Pancreas (tissue), 10 donors: ENCODE results near the gene CCDC88B. TPM values are rescaled to one million over a fixed set of nuclear protein-coding genes. Genes with fewer than 3 reads are reported as not detected.

Experiments used
- ATAC-seq, 4 donors: fragments of 200-7000 bp; cut with Tn5 transposase; one replicate each; pipeline versions ENCODE4 v1.8.0 to v1.9.1; 2020; ENCODE audit warnings: mild to moderate bottlenecking in 4 of 4, moderate library complexity in 4 of 4
- DNase-seq, 6 donors: peaks; one replicate each; pipeline ENCODE4 v3.0.0-alpha.2; 2020
- FAIRE-seq: peaks from 2 replicates; lab custom pipeline; 2012; peaks lifted over from hg19 to GRCh38; lab: Jason Lieb, UNC
- H3K27ac ChIP-seq, 4 donors: fragments of 200-600 bp; sonication (generic); 1 replicate in 3 of 4; 2 replicates in 1 of 4; pipeline versions ENCODE4 v1.5.0 to v1.8.0; 2020
- H3K27me3 ChIP-seq, 4 donors: fragments of 200-600 bp; one replicate each; pipeline ENCODE4 v1.8.0; 2021
- H3K36me3 ChIP-seq, 3 donors: fragments of 200-600 bp; sonication (generic) in 1 of 3; one replicate each; pipeline versions ENCODE4 v1.5.0 to v1.8.0; 2020 to 2021
- H3K4me1 ChIP-seq, 3 donors: fragments of 200-600 bp; one replicate each; pipeline ENCODE4 v1.8.0; 2021
- H3K4me3 ChIP-seq, 4 donors: fragments of 200-600 bp; sonication (generic) in 2 of 4; one replicate each; pipeline versions ENCODE4 v1.5.0 to v1.8.0; 2020 to 2021
- H3K9me3 ChIP-seq, 4 donors: fragments of 200-600 bp; one replicate each; pipeline ENCODE4 v1.8.0; 2021
- CTCF ChIP-seq, 4 donors: fragments of 200-600 bp; sonication (generic) in 3 of 4; IDR thresholded peaks; one replicate each; pipeline versions ENCODE4 v1.5.0 to v1.8.0; 2021; ENCODE audit warnings: antibody characterized with exemption in 4 of 4
- WGBS, 2 donors: extraction: QIAGEN DNeasy Blood & Tissue Kit; methylation state at CpG; one replicate each; pipeline ENCODE4 v1.1.7; 2013; 5-methylcytosine and 5-hydroxymethylcytosine counted together
- intact Hi-C, 3 donors: fragments of 100-400 bp; cut with DNase I; formaldehyde crosslinking; loops; one replicate each; pipeline versions ENCODE4 v1.11.1 to v1.14.2; 2022
- polyA plus RNA-seq, 2 donors: library from polyadenylated mRNA; stranded (reverse); fragments of 200-250 nt; gene quantifications; one replicate each; pipeline ENCODE4 v1.2.3, GENCODE V29; 2013
- total RNA-seq, 6 donors: library from RNA; stranded (reverse); fragmentation: NEBNext Ultra II Directional in 4 of 6; extraction: Animal tissue kit (Norgen Biotek cat#: 25700) in 4 of 6; gene quantifications; one replicate each; pipeline versions ENCODE4 v1.2.1 to v1.2.4, GENCODE V29; 2021 to 2023
- donor health status: healthy with polysubstance abuse.
- donor health status: DM: no; HTN: no; CAD: no; lungs with moderate emphysema.
- donor health status: DM: no; HTN: no; CAD: no.
- donor health status: control.
- donor health status: control.
- donor health status: Bipolar disorder and iron deficiency.
- donor health status: DM: yes; HTN: yes; CAD: no.
- donor health status: DM: no; HTN: no; CAD: no.
- donor health status: DM: no; HTN: no; CAD: no.
- donor health status: DM: yes; HTN: yes; CAD: no.

Gene CCDC88B
- total and polyA plus RNA-seq, 8 donors: 3.0 to 50.0 (median 6.4) TPM

DNA sequence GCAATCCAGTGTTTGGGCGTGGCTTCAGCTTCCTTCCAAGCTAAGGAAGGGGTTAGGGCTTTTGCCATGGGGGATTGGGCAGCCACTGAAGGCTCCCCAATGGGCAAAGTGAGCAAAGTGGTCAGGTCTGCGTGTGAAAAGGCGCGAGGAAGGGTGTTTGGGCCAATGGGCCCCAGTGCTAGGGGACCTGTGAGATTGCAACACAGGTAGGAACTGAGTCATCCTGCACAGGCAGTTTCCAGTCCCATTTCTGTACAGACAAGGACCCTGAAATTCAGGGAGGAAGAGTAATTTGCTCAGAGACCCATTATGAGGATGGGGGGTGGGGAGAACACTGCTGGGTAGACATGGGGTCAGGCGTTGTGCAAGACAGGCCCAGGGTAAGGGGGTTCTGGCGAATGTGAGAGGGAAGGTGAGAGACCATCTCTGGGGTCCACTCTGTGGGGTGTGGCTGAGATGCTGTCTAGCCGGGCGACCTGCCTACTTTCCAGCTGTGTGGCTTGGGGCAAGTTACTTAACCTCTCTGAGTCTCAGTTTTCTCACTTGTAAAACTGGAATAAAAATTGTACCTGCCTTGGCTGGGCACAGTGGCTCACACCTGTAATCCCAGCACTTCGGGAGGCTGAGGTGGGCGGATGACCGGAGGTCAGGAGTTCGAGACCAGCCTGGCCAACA is 7.3 kb downstream of the CCDC88B start:
- DNase-seq (no peak), FAIRE-seq (no peak), ATAC-seq (no peak)
- no peak for TF ChIP-seq CTCF (IDR thresholded peaks at IDR 0.05)
- intact Hi-C loops: no loop called here
- Histone ChIP-seq H3K27ac (no peak overlapping the region), H3K4me1 (no peaks in the 10 kb centered on the region), H3K36me3 (no peaks in the 10 kb centered on the region), H3K9me3 (no peaks in the 10 kb centered on the region), H3K4me3 (no peak overlapping the region), H3K27me3 (no peaks in the 10 kb centered on the region)
- 83 to 91% methylated on average over 12 of the region's 12 CpGs for WGBS, 2 donors

DNA sequence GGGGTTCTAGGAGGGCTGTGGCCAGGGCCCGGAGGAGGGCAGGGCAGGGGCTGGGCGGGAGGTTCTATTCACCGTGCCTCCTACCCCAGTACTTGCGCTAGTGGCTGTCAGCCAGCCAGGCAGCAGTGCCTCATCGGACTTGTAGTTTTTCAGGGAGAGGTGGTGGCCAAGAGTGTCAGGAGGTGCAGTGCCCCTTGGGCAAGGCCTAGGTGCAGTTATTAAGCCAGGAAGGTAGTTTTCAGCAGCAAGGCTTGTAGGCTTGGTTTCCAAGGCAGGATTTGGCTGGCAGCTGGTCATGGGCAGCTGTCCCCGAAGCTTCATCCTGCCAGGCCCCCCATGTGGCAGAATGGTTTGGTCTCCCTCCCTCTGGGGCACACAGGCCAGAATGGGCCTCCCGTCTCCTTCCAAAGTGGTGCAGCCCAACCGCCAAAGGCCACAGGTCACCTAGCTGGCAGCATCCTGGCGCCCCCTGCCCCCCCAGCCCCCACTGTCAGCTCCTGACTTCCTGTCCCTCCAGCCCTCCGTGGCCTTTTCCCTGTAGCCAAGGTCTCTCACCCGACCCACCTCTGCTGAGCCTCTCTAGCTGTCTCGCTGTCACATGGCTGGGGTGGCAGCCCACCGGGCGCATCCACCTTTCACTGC is 8.5 kb downstream of the CCDC88B start:
- no peak for TF ChIP-seq CTCF (IDR thresholded peaks at IDR 0.05)
- Histone ChIP-seq H3K4me3 (no peak overlapping the region), H3K9me3 (no peaks in the 10 kb centered on the region), H3K27me3 (no peaks in the 10 kb centered on the region), H3K4me1 (no peaks in the 10 kb centered on the region), H3K36me3 (no peaks in the 10 kb centered on the region), H3K27ac (no peak overlapping the region)
- DNase-seq (no peak), ATAC-seq (no peak), FAIRE-seq (no peak)
- WGBS, 2 donors: 76 to 84% methylated on average over 14 of the region's 14 CpGs
- intact Hi-C loops: no loop called here

DNA sequence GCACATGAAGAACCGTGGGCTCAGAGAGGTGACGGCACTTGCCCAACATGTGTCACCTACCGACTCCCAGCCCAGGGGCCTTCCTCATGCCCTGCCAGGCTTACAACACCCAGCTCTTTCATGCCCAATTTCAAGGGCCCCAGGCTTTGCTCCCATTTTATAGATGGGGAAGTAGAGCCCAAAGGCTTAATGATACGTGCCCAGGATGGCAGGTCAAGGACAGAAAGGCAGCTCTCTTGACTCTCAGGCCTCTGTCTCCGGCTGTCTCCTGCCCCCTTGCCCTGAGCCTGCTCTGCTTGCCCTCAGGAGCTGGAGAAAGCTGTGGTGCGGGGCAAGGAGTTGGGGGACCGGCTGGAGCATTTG is 9.0 kb downstream of the CCDC88B start:
- intact Hi-C loops: no loop called here
- H3K4me3 ChIP-seq: no peak overlapping the region
- H3K27ac ChIP-seq: no peak overlapping the region
- no peak for TF ChIP-seq CTCF (IDR thresholded peaks at IDR 0.05)
- no peak for ATAC-seq
- no peaks in the 10 kb centered on the region for H3K9me3 ChIP-seq
- H3K27me3 ChIP-seq: no peaks in the 10 kb centered on the region
- no peak for DNase-seq
- H3K36me3 ChIP-seq: no peaks in the 10 kb centered on the region
- no peak for FAIRE-seq
- WGBS, 2 donors: 85 to 88% methylated on average over 7 of the region's 7 CpGs
- no peaks in the 10 kb centered on the region for H3K4me1 ChIP-seq

- H3K9me3 ChIP-seq: no peaks in the 10 kb centered on the region
- no peak for TF ChIP-seq CTCF (IDR thresholded peaks at IDR 0.05)
Measured at GRCh38 chr11:64349404-64349803, 9.4 kb downstream of the CCDC88B start.

DNA sequence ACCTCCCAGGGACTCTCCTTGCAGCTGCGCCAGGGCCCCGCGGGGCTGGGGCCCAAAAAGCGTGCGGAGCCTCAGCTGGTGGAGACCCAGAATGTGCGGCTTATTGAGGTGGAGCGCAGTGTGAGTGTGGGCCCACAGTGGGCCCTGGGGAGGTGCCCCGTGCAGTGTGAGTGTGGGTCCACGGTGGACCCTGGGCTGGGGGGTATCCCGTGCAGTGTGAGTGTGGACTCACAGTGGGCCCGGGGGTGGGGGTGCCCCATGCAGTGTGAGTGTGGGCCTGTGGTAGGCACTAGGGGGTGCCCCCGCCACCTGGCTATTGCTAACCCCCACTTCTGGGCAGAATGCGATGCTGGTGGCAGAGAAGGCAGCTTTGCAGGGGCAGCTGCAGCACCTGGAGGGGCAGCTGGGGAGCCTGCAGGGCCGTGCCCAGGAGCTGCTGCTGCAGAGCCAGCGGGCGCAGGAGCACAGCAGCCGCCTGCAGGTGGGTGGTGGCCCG is 11.2 kb downstream of the CCDC88B start:
- Histone ChIP-seq H3K27me3 (no peaks in the 10 kb centered on the region), H3K27ac (no peak overlapping the region), H3K9me3 (no peaks in the 10 kb centered on the region), H3K36me3 (no peaks in the 10 kb centered on the region), H3K4me1 (peaks cover 0 to 9% (median 0%) of the 10 kb centered on the region in 3 donors), H3K4me3 (no peak overlapping the region)
- ATAC-seq: no peak
- no peak for TF ChIP-seq CTCF (IDR thresholded peaks at IDR 0.05)
- 88 to 91% methylated on average over 18 of the region's 18 CpGs for WGBS, 2 donors
- no peak for FAIRE-seq
- intact Hi-C loops: no loop called here
- DNase-seq: no peak

More at GRCh38 chr11:64349404-64349803, 9.4 kb downstream of the CCDC88B start:
- no peaks in the 10 kb centered on the region for H3K4me1 ChIP-seq
- intact Hi-C loops: no loop called here
- DNase-seq: no peak
- no peak overlapping the region for H3K4me3 ChIP-seq
- H3K36me3 ChIP-seq: no peaks in the 10 kb centered on the region
- H3K27me3 ChIP-seq: no peaks in the 10 kb centered on the region
- no peak for FAIRE-seq
- 83 to 91% methylated on average over 10 to 11 of the region's 11 CpGs for WGBS, 2 donors
- H3K27ac ChIP-seq: no peak overlapping the region
- ATAC-seq: no peak
